HG03432 (cell line): Measurements from ENCODE around the gene MLPH.

Experiments
- ATAC-seq: cut with Tn5 transposase; IDR thresholded peaks from one replicate; pipeline ENCODE4 v1.9.1; 2021; ENCODE audit warnings: mild to moderate bottlenecking, moderate library complexity; ENCODE audit not compliant: unreplicated experiment

MLPH gene

DNA sequence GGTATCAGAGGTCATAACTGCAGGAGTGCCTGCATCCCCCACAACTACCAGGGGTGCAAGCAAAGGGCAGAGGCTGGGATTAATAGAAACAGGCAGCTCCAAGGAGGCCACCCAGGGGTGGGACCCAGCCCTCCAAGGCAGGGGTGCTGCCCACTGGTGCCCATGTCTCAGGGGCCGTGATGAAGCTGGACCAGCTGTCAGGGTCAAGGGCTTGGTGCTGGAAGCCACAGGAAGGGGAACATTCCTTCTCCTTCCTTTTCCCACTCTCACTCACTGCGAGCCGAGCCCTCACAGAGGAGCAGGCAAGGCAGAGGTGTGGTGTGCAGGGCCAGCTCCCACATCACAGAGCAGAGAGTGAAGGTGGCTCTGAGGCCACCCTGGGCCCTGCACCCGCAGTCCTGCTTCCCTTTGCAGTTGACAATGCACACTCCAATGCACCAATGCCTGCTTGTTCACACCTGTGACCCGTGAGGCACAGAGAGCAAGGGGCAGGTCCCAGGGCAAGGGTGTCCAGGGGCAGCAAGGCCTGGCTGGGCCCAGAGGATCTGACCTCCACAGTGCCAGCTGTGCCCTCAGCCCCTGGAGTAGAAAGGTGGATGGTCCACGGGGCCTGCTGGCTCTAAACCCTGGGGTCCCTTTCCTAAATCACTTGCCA lies 28.7 kb downstream of the MLPH start:
- ATAC-seq = no peak

DNA sequence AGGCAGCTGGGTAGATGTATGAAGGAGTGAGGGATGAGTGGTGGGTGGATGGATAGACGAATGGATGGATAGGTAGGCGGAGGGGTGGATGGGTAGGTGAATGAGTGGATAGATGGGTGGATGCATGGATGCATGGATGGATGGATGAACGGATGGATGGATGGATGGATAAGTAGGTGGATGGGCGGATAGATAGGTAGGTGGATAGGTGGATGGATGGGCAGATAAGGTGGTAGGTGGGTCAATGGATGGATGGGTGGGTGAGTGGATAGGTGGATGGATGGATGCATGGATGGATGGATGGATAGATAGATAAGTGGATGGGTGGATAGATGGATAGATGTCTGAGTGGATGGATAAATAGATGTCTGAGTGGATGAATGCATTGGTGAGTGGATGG lies 30.1 kb downstream of the MLPH start:
- no peak for ATAC-seq

DNA sequence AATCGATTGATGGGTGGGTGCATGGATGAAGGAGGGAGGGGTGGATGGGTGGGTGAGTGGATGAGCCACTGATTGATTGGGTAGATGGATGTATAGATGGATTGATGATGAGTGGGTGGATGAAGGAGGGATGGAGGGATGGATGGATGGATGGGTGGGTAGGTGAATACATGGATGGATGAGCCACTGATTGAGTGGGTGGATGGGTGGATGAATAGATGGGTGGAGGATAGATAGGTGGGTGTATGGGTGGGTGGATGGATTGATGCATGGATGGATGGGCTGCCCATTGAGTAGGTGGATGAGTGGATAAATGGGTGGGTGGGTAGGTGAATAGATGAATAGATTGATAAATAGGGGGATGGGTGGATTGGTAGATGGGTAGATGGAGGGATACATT lies 30.9 kb downstream of the MLPH start:
- no peak for ATAC-seq

DNA sequence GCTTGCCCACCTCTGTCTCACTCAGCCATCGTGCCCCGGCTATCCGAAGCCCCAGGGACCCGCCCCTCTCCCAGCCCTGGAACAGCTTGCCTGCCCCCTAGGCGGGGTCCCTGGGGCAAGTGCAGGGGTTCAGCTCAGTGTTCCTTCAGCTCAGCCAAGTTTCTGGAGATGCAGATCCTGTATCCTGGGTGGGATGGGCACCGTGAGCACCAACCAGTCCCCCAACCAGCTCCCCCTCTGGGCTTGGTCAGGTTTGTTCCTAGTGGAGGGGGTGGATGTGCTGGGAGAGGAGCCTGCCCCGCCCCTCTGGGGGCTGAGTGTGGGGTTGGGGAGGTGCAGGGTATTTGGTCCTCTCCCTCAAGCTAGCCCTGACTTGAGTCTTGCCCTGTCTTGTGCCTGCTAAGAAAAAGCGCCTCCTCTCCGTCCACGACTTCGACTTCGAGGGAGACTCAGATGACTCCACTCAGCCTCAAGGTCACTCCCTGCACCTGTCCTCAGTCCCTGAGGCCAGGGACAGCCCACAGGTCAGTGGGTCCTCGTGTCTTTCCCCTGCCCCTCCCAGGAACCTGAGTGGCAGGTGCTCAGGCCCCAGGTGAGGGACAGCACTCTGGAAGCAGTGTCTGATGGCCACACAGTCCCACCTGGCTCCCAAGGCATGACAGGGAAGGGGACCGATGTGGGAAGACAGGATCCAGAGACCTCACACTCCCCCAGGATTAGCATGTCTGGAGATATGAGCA lies 32.6 kb downstream of the MLPH start:
- ATAC-seq = no peak

DNA sequence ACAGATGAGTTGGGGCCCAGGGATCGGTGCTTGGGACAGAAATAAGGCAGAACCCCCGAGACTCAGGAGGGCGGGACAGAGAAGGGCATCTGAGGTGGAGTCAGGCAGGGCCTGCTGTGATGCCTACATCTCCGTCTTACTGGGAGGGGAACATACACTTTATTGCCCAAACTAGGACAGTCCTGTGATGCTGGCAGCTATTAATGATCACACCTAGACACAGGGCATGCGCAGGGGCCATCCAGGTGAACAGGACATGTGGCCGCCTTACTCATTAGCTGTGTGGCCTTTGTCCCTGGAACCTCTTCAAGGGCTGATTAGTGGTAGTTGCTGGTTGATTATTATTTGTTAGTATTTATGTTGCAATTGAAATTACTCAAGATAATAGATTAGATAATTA lies 33.2 kb downstream of the MLPH start:
- no peak for ATAC-seq

DNA sequence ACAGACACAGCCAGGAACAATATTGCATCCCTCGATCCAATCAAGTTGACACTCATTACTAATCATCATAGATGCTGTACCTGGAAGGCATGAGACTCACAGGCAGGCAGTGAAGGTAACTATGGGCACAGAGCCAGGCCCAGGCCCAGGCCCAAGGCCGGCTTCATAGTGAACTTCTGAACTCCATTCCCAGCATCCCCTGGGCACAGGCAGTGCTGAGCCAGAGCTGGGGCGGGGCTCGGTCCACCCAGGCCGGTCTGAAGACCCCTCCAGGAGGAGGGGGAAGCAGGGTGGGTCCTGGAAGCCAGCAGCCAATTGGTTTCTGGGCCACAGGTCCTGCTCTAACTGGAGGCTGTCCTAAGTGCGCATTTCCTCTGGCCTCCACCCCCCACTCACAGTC lies 37.6 kb downstream of the MLPH start:
- ATAC-seq = no peak

DNA sequence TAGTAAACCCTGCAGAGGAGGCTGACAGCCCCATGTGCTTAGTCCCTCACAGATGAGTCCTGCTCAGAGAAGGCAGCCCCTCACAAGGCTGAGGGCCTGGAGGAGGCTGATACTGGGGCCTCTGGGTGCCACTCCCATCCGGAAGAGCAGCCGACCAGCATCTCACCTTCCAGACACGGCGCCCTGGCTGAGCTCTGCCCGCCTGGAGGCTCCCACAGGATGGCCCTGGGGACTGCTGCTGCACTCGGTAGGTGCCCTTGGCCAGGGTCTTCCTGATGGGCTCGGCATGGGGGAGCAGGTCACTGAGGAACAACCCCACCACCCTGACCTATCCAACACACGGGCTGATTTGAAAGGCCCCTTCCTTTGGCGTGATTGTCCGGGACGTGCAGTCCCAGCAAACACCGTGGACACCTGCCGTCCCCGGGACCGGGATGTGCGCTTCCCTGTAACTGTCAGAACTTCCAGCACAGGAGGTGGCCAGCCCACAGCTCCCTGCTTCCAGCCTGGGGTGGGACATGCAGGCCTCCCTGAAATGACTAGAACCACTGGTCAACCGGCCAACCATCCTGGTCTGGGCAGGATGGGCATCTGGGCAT lies 38.6 kb downstream of the MLPH start:
- ATAC-seq = no peak

DNA sequence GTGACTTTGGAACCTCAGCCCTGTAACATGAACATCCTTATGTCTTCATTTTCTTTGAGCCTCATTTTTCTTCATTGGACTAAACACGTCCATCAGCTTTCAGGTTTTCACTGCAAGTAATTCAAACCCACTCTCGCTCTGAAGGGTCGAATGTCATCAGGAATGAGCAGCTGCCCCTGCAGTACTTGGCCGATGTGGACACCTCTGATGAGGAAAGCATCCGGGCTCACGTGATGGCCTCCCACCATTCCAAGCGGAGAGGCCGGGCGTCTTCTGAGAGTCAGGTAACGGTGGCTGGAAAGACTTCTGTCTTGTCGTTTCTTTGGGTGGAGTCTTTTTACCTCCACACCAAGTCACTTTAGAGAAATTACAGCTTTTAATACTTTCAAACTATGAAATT lies 40.2 kb downstream of the MLPH start:
- no peak for ATAC-seq

DNA sequence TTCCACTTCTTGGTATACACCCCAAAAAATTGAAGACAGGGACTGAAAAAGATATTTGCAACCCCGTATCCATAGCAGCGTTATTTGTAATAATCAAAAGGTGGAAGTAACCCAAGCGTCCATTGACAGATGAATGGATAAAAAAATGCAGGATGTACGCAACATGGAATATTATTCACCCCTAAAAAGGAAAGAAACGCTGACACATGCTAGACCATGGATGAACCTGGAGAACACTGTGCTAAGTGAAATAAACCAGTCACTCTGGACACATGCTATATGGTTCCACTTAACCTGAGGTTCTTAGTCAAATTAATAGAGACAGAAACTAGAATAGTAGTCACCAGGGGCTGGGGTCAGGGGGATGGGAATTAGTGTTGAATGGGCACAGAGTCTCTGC lies 40.7 kb downstream of the MLPH start:
- no peak for ATAC-seq

DNA sequence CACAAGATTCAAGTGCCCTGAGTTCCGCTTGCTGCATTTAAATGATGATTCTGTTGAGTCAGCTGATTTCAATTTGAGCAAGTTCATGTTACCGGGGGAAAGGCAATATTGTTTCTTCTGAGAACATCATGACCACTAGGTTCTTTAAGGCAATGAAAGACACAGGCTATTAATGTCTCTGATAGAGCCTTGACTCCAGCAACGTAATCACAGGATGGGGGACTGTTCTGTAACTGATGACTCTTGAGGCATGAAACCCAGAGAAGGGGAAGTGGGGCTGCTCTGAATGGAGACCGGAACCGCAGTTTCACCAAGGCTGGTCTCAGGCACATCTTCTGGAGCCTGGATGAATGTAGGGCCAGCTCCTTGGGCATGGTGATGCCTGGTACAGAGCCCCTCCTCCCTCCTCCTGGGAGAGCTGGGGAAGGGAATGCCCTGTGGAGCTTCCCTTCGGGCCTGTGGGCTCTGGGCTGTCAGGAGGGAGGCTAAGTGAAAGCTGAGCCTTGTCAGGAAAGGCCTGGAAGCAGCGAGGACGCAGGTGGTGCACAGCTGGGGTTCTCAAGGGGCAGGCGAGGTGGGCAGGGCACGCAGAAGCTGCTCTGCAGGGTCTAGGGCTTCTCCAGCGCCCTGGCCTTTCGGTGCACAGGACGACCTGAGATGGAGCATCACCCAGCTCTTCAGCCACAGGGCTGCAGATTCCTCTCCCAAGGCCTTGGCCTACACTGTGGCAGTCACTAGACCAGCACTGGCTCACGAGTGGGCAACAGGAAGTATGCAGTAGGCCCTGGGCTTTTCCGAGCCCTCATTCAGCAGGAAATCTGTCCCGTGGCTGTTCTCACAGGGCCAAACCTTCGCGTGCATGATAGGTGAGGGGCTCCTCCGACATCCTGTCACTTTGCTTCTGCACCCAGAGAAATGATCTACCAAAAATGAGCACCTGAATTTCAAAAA lies 42.7 kb downstream of the MLPH start:
- ATAC-seq = peak; percentile 74

DNA sequence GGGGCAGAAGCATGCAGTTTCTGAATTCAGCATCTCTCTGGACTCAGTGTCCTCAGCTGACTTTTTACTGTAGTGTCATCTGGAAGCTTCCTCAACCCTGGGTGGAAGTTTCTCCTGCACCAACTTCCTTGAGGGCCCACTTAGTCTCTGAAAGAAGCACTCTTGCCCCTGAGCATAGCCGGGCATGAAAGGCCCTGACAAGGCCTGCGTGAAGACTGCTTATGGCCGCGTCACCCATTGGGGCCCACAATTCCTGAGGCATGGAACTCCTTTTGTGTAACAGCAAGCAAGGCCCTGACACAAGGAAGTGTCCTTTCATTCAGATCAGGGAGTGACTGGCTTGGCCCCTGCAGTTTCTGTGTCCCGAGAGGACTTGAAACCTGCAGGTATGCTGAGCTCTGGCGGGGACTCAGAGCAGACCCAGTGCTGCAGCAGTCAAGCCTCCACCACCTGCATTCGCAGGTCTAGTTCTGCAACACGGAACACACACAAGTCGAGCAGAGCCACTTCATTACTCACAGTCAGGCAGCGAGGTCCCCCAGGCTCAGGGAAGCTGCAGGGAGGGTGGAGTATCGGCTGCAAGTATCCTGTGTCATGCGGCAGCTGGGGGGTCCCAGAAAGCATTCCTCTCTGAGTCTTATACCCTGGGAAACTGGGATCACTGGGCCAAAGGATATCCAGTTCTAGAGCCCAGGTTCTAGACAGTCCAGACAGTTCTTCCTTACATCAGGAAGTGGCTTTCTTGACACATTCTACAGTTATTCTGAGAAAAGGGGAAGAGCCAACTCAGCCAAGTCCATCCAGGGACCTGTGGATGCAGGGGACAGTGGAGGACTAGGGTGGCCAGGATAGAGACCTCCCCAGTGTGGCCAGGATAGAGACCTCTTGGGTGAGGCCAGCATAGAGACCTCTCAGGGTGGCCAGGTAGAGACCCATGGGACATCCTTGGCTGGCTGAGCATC lies 43.7 kb downstream of the MLPH start:
- no peak for ATAC-seq

DNA sequence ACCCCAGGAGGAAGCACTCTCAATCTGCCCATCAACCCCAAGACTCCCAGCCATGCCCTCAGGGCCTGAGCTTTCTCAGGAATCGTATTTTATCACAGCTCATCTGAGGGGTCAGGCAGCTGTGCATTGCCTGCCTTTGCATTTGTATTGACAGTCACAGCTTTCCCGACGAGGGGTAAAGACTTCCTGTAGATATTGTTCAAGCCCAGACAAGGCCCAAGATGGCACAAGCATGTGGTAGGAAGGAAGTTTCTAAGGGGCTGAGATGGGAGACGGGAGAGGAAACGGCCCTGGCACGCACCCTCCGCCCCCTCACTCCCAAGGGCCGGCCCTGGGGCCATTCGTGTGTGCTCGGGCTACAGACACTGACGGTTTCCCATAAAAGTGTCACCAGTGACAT lies 45.1 kb downstream of the MLPH start:
- ATAC-seq = no peak

DNA sequence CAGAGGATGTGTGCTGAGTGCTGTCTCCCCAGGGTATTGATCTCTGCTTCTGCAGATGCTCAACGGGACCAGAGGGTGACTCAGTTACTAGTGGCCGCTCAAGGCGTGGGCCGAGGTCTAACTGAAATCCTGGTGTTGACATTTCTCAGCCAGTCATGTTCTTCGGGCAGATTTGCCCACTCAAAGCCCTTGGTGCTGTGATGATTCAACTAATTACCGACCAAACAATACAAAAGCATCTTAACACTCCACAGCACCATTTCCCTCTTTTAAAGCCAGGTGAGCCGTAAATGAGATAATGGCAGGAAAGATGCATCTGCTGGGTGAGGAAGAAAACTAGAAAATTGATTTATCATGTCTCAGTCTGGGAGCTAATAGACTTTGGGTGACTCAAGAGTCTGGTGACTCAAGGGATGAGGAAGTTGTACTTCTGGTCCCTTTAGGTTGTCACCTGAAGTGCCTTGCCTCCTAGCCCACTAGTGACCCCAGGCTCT lies 46.7 kb downstream of the MLPH start:
- no peak for ATAC-seq

DNA sequence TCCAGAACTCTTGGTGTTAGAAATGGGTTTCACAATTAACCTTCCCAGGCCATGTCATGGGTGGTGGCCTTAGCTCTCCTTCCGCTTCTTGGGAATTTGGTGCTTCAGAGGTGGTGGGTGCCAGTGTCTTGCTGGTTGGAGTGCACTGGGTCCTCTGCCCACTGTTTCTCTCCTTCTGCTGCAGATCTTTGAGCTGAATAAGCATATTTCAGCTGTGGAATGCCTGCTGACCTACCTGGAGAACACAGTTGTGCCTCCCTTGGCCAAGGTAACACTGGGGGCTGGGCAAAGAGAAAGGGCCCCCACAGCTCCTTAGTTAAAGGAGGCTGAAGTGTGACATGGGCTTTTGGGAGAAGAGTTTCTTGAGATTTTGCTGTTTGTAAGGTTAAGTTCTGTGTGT lies 47.3 kb downstream of the MLPH start:
- ATAC-seq = no peak

DNA sequence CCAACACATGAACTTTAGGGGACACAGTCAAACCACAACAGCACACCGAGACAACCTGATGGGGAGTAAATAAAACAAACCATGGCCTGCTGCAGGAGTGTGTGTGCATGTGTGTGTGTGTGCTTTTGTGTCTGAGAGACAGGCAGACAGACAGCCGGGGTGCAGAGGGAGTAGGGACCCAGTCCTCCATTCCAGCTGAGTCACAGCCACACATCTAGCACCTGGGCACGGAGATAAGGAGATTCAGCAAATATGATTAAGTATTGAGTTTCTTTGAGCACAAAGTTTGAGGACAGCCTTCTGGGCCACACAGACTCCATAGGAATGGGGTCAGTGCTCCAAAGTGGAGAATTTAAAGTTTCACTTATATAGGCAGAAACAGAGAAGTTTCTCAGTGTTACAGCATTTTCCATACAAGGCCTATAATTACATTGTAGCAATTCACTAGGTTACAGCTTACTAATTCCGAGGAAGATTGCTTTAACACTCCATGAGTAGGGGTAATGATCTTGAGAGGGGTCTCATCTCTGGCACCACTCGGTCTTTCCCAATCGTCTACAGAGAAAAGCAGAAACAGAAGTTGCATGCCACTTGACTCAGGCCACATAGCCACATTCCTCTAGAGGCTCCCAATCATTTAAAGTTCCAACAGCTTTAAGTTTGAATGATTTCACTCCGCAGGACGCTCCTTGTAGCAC lies 48.5 kb downstream of the MLPH start:
- no peak for ATAC-seq

DNA sequence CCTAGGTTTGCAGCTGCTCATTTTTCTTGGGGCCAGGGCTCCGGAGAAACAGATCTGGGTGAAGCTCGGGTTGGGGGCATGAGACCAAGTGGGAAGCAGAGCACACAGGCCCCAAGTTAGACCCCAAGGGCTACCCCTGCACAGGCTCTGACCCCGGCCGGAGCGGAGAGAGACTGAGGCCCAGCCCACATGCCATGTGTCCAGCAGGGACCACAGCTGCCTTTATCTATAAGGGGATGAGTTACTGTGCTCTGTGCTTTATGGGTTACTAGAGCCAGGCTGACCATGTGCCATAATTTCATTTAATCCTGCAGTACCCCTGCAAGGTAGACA lies 49.0 kb downstream of the MLPH start:
- no peak for ATAC-seq

DNA sequence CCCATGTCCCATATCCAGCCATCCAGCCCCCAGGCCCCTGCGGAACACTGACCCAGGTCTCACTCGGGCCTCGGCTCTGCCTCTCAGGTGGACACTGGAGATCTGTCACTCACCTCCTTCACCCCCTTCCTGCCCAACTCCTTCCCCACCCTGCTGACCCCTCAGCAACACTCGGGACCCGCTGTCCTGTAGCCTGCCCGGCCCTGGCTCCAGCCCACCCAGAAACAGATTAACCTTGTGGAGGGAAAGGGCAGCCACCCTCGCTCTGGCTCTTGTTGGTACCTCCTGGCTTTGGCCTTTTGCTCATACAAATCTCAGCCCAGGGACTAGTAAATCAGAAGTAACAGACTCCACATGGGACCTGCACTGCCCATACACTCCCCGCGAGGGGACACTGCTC lies 49.6 kb downstream of the MLPH start:
- no peak for ATAC-seq

DNA sequence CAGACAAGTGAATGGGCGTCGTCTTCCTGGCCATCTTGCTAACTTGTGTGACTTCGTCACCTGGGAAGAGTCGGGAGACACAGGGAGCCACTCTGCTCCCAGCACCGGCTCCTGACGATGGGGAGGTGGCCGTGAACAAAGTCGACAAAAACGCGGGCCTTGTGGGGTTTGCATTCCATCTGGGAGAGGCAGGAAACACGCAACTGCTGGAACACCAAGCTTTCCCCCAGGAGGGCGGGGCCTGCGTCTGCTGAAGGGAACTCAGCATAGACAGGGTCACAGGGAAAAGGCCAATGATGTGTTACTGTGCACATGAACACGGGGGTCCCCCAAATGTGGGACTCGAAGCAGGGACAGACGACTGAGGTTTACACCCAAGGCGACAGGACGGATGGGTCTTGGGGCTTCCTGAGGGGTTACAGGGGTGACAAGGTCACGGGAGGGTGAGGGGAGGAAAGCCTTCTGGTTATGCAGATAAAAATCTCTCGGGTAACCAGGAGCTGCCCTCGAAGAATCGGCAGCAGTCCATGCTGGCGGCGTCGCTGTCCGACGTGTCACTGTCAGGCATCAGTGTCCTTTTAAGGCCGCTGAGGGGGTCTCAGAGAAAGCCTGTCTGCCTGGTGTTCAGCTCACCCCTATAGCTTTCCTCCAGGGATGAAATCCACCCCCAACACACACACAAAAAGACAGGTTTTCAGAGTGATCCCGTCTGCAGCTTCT lies 51.1 kb downstream of the MLPH start:
- no peak for ATAC-seq

DNA sequence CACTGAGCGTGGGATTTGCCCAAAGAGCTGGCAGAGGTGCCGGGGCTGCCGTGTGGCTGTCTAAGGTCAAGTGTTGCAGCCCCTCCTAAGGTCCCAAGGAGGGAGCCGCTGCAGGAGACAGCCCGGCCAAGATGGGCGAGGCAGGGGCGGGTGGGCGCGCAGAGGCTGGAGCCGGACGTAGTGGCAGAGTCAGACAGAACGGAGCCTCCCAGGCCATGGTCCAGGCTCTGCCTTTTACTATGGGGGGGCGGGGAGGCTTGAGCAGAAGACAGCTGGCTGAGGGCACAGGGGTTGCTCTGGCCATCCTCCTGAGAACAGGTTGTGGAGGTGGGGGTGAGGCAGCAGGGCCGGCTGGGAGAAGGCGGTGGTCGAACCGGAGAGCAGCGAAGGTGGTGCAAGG lies 51.9 kb downstream of the MLPH start:
- no peak for ATAC-seq
